Urinary bladder (tissue), 4 donors: ENCODE measurements around the gene SCRN1. TPM values are rescaled to one million over a fixed set of nuclear protein-coding genes. Genes with fewer than 3 reads are reported as not detected.
"Not testable (repeated sequence)": the region's sequence is repeated elsewhere in the genome, so short reads cannot be mapped to it uniquely, and the experiment has no call there.

Source experiments
- DNase-seq: peaks from one replicate; pipeline ENCODE4 v3.0.0-alpha.2; 2015; ENCODE audit errors: extremely low spot score
- H3K27ac ChIP-seq: one replicate; pipeline ENCODE4 v1.5.1; 2013; ENCODE audit warnings: low read depth, mild to moderate bottlenecking, moderate library complexity
- H3K36me3 ChIP-seq: one replicate; pipeline ENCODE4 v1.6.1; 2013; ENCODE audit warnings: mild to moderate bottlenecking, moderate library complexity; ENCODE audit not compliant: insufficient read depth
- H3K4me1 ChIP-seq: one replicate; pipeline ENCODE4 v1.6.1; 2013; ENCODE audit warnings: mild to moderate bottlenecking, moderate library complexity; ENCODE audit not compliant: insufficient read depth
- H3K4me3 ChIP-seq: one replicate; pipeline ENCODE4 v1.5.1; 2013; ENCODE audit warnings: low read depth, low read length
- WGBS: extraction: QIAGEN DNeasy Blood & Tissue Kit; methylation state at CpG from one replicate; pipeline ENCODE4 v1.1.7; 2013; 5-methylcytosine and 5-hydroxymethylcytosine counted together
- polyA plus RNA-seq: library from polyadenylated mRNA; stranded (reverse); fragments of 200-250 nt; gene quantifications from one replicate; pipeline ENCODE4 v1.2.3, GENCODE V29; 2013
- total RNA-seq: library from RNA; depleted of rRNA; stranded (reverse); fragments of >200 nt; gene quantifications from one replicate; pipeline ENCODE4 v1.2.3, GENCODE V29; 2014
- donor health status: healthy with polysubstance abuse.
- donor health status: healthy.

The SCRN1 gene
- total and polyA plus RNA-seq, 2 donors: 39.6 to 44.5 TPM

- 81% methylated on average over 1 of the region's 1 CpG for WGBS
- Histone ChIP-seq H3K4me3 (no peak overlapping the region), H3K27ac (no peak overlapping the region), H3K4me1 (no peaks in the 10 kb centered on the region), H3K36me3 (no peaks in the 10 kb centered on the region)
- DNase-seq: no peak
These were observed 19.4 kb downstream of the SCRN1 start for GRCh38 chr7:29970158-29970557.

- Histone ChIP-seq H3K4me3 (no peak overlapping the region), H3K27ac (no peak overlapping the region), H3K36me3 (no peaks in the 10 kb centered on the region), H3K4me1 (no peaks in the 10 kb centered on the region)
- no peak for DNase-seq
- 78% methylated on average over 2 of the region's 2 CpGs for WGBS
These were observed 19.9 kb downstream of the SCRN1 start for GRCh38 chr7:29969738-29970137.

- no peak overlapping the region for H3K27ac ChIP-seq
- 64% methylated on average over 12 of the region's 12 CpGs for WGBS
- DNase-seq: no peak
- H3K4me3 ChIP-seq: no peak overlapping the region
- H3K4me1 ChIP-seq: no peaks in the 10 kb centered on the region
- no peaks in the 10 kb centered on the region for H3K36me3 ChIP-seq
These were observed 20.8 kb downstream of the SCRN1 start for GRCh38 chr7:29968683-29969395.

- Histone ChIP-seq H3K4me1 (no peaks in the 10 kb centered on the region), H3K27ac (no peak overlapping the region), H3K36me3 (no peaks in the 10 kb centered on the region), H3K4me3 (no peak overlapping the region)
- 73% methylated on average over 3 of the region's 3 CpGs for WGBS
- no peak for DNase-seq
These were observed 24.6 kb downstream of the SCRN1 start for GRCh38 chr7:29965030-29965429.

- no peak for DNase-seq
- no peak overlapping the region for H3K27ac ChIP-seq
- no peak overlapping the region for H3K4me3 ChIP-seq
- 96% methylated on average over 1 of the region's 1 CpG for WGBS
- H3K4me1 ChIP-seq: no peaks in the 10 kb centered on the region
- peaks cover 2% of the 10 kb centered on the region for H3K36me3 ChIP-seq
These were observed 27.6 kb downstream of the SCRN1 start for GRCh38 chr7:29962035-29962434.

GRCh38 chr7:29961611-29962010 lies 28.0 kb downstream of the SCRN1 start:
- H3K27ac ChIP-seq, H3K36me3 ChIP-seq, H3K4me3 ChIP-seq, H3K4me1 ChIP-seq, DNase-seq: not testable (repeated sequence)
- over 99% methylated on average over 15 of the region's 19 CpGs for WGBS

GRCh38 chr7:29958667-29959358 lies 30.8 kb downstream of the SCRN1 start:
- DNase-seq: no peak
- peaks cover 2% of the 10 kb centered on the region for H3K36me3 ChIP-seq
- H3K27ac ChIP-seq: no peak overlapping the region
- no peak overlapping the region for H3K4me3 ChIP-seq
- H3K4me1 ChIP-seq: no peaks in the 10 kb centered on the region
- 92% methylated on average over 8 of the region's 8 CpGs for WGBS

- no peak for DNase-seq
- Histone ChIP-seq H3K4me3 (no peak overlapping the region), H3K4me1 (no peaks in the 10 kb centered on the region), H3K27ac (no peak overlapping the region), H3K36me3 (peaks cover 2% of the 10 kb centered on the region)
- 85% methylated on average over 9 of the region's 9 CpGs for WGBS
These were observed 31.9 kb downstream of the SCRN1 start for GRCh38 chr7:29957521-29958310.

- DNase-seq: no peak
- no peak overlapping the region for H3K27ac ChIP-seq
- no peaks in the 10 kb centered on the region for H3K4me1 ChIP-seq
- H3K36me3 ChIP-seq: peaks cover 2% of the 10 kb centered on the region
- no peak overlapping the region for H3K4me3 ChIP-seq
- 69% methylated on average over 3 of the region's 3 CpGs for WGBS
These were observed 33.1 kb downstream of the SCRN1 start for GRCh38 chr7:29956487-29956836.

GRCh38 chr7:29955799-29956486 lies 33.7 kb downstream of the SCRN1 start:
- DNase-seq: no peak
- 58% methylated on average over 8 of the region's 8 CpGs for WGBS
- Histone ChIP-seq H3K36me3 (peaks cover 2% of the 10 kb centered on the region), H3K4me1 (no peaks in the 10 kb centered on the region), H3K27ac (no peak overlapping the region), H3K4me3 (no peak overlapping the region)

GRCh38 chr7:29955075-29955792 lies 34.4 kb downstream of the SCRN1 start:
- Histone ChIP-seq H3K4me1 (no peaks in the 10 kb centered on the region), H3K4me3 (no peak overlapping the region), H3K36me3 (peaks cover 2% of the 10 kb centered on the region), H3K27ac (no peak overlapping the region)
- 89% methylated on average over 7 of the region's 7 CpGs for WGBS
- no peak for DNase-seq

GRCh38 chr7:29953726-29954347 lies 35.8 kb downstream of the SCRN1 start:
- H3K27ac ChIP-seq: no peak overlapping the region
- WGBS: 79% methylated on average over 4 of the region's 4 CpGs
- peaks cover 2% of the 10 kb centered on the region for H3K36me3 ChIP-seq

GRCh38 chr7:29951206-29951605 lies 38.4 kb downstream of the SCRN1 start:
- Histone ChIP-seq H3K27ac (no peak overlapping the region), H3K4me1 (no peaks in the 10 kb centered on the region), H3K36me3 (no peaks in the 10 kb centered on the region), H3K4me3 (no peak overlapping the region)
- no peak for DNase-seq
- 95% methylated on average over 8 of the region's 8 CpGs for WGBS

More at GRCh38 chr7:29953726-29954347, 35.8 kb downstream of the SCRN1 start:
- Histone ChIP-seq H3K4me3 (no peak overlapping the region), H3K4me1 (no peaks in the 10 kb centered on the region)
- DNase-seq: no peak
